IPS DF 6.9 (cell line): Measurements from ENCODE around the gene ATF5.

Experiments
- DNase-seq: peaks from one replicate; pipeline ENCODE4 v3.0.0-alpha.2; 2013; ENCODE audit warnings: low read depth, low spot score
- H3K27ac ChIP-seq: one replicate; pipeline ENCODE4 v1.5.1; 2013; ENCODE audit warnings: low read length, control low read depth
- H3K27me3 ChIP-seq: 2 replicates; pipeline ENCODE4 v1.6.1; 2013; ENCODE audit warnings: mild to moderate bottlenecking, low read length; ENCODE audit not compliant: control insufficient read depth, insufficient read depth
- H3K36me3 ChIP-seq: 2 replicates; pipeline ENCODE4 v1.6.1; 2013; ENCODE audit warnings: low read length; ENCODE audit not compliant: control insufficient read depth, insufficient read depth
- H3K4me1 ChIP-seq: 2 replicates; pipeline ENCODE4 v1.6.1; 2013; ENCODE audit warnings: low read length; ENCODE audit not compliant: control insufficient read depth, insufficient read depth
- H3K4me3 ChIP-seq: 2 replicates; pipeline ENCODE4 v1.5.1; 2013; ENCODE audit warnings: mild to moderate bottlenecking, low read length
- H3K9me3 ChIP-seq: 2 replicates; pipeline ENCODE4 v1.6.1; 2013; ENCODE audit warnings: low read length, inconsistent platforms; ENCODE audit not compliant: control insufficient read depth, insufficient read depth
- WGBS: extraction: QIAGEN DNeasy Blood & Tissue Kit; methylation state at CpG from one replicate; pipeline ENCODE4 v1.1.7; 2013; ENCODE audit warnings: mixed read lengths, missing lambda C conversion rate; ENCODE audit not compliant: insufficient read length, insufficient coverage; 5-methylcytosine and 5-hydroxymethylcytosine counted together

ATF5 gene

GRCh38 chr19:49929121-49929610 is at the start of gene ATF5, which contains the start of gene NUP62:
TSS of gene ATF5 (plus strand) at chr19:49929205. CDS start at chr19:49930851, 1,646 bp downstream.
TSS of gene NUP62 (minus strand) at chr19:49929504. CDS start at chr19:49909807, 19,697 bp downstream.
- DNase-seq, result no peak
- Histone ChIP-seq H3K9me3 (no peaks in the 10 kb centered on the region), H3K4me1 (peaks cover 5% of the 10 kb centered on the region; the same call in 1 of the 2 replicates), H3K27ac (no peak within 1 kb of the TSS), H3K4me3 (peak within 1 kb of the TSS; percentile 52), H3K27me3 (no peaks in the 10 kb centered on the region), H3K36me3 (peaks cover 17% of the 10 kb centered on the region)
- no CpG with 5 or more reads among the region's 48 CpGs for WGBS

- DNase-seq, result no peak
- Histone ChIP-seq H3K27me3 (no peaks in the 10 kb centered on the region), H3K36me3 (peaks cover 38% of the 10 kb centered on the region), H3K9me3 (no peaks in the 10 kb centered on the region), H3K4me1 (peaks cover 5% of the 10 kb centered on the region), H3K27ac (no peak overlapping the region), H3K4me3 (no peak overlapping the region)
- WGBS, result no CpG with 5 or more reads among the region's 12 CpGs
These were observed 49.6 kb upstream of the ATF5 start for GRCh38 chr19:49879243-49879963.

- Histone ChIP-seq H3K4me3 (no peak overlapping the region), H3K36me3 (peaks cover 43% of the 10 kb centered on the region), H3K27ac (no peak overlapping the region), H3K9me3 (no peaks in the 10 kb centered on the region), H3K27me3 (no peaks in the 10 kb centered on the region), H3K4me1 (peaks cover 4% of the 10 kb centered on the region)
- WGBS, result no CpG with 5 or more reads among the region's 10 CpGs
- DNase-seq, result no peak
These were observed 48.7 kb upstream of the ATF5 start for GRCh38 chr19:49880162-49880869.

- WGBS, result no CpG with 5 or more reads among the region's 17 CpGs
- no peaks in the 10 kb centered on the region for H3K9me3 ChIP-seq
- H3K4me1 ChIP-seq, result peaks cover 3% of the 10 kb centered on the region
- DNase-seq, result no peak
- peaks cover 43% of the 10 kb centered on the region for H3K36me3 ChIP-seq
- no peak overlapping the region for H3K27ac ChIP-seq
- no peaks in the 10 kb centered on the region for H3K27me3 ChIP-seq
- H3K4me3 ChIP-seq, result no peak overlapping the region
These were observed 47.8 kb upstream of the ATF5 start for GRCh38 chr19:49881186-49881585.

- Histone ChIP-seq H3K4me1 (peaks cover 3% of the 10 kb centered on the region), H3K27ac (no peak overlapping the region), H3K4me3 (no peak overlapping the region), H3K9me3 (no peaks in the 10 kb centered on the region), H3K27me3 (no peaks in the 10 kb centered on the region), H3K36me3 (peaks cover 43% of the 10 kb centered on the region)
- WGBS, result no CpG with 5 or more reads among the region's 31 CpGs
- no peak for DNase-seq
These were observed 47.2 kb upstream of the ATF5 start for GRCh38 chr19:49881672-49882394.

- Histone ChIP-seq H3K27me3 (no peaks in the 10 kb centered on the region), H3K9me3 (no peaks in the 10 kb centered on the region), H3K27ac (no peak overlapping the region), H3K4me3 (no peak overlapping the region), H3K4me1 (peaks cover 3% of the 10 kb centered on the region), H3K36me3 (peaks cover 46% of the 10 kb centered on the region)
- no peak for DNase-seq
- WGBS, result no CpG with 5 or more reads among the region's 14 CpGs
These were observed 46.4 kb upstream of the ATF5 start for GRCh38 chr19:49882643-49883042.

GRCh38 chr19:49883094-49883493 is 45.9 kb upstream of the ATF5 start:
- Histone ChIP-seq H3K4me1 (peaks cover 3% of the 10 kb centered on the region), H3K27me3 (no peaks in the 10 kb centered on the region), H3K4me3 (no peak overlapping the region), H3K27ac (no peak overlapping the region), H3K36me3 (peaks cover 46% of the 10 kb centered on the region), H3K9me3 (no peaks in the 10 kb centered on the region)
- no peak for DNase-seq
- no CpG with 5 or more reads among the region's 5 CpGs for WGBS

- H3K4me3 ChIP-seq, result no peak overlapping the region
- H3K9me3 ChIP-seq, result no peaks in the 10 kb centered on the region
- peaks cover 46% of the 10 kb centered on the region for H3K36me3 ChIP-seq
- no peak overlapping the region for H3K27ac ChIP-seq
- WGBS, result no CpG with 5 or more reads among the region's 18 CpGs
- no peak for DNase-seq
- H3K27me3 ChIP-seq, result no peaks in the 10 kb centered on the region
- H3K4me1 ChIP-seq, result peaks cover 1% of the 10 kb centered on the region
These were observed 44.9 kb upstream of the ATF5 start for GRCh38 chr19:49884109-49884508.

GRCh38 chr19:49884760-49885159 is 44.2 kb upstream of the ATF5 start:
- no CpG with 5 or more reads among the region's 3 CpGs for WGBS
- DNase-seq, result no peak

GRCh38 chr19:49887037-49887664 is 41.9 kb upstream of the ATF5 start:
- WGBS, result no CpG with 5 or more reads among the region's 23 CpGs
- no peak for DNase-seq
- Histone ChIP-seq H3K4me3 (no peak overlapping the region), H3K36me3 (peaks cover 29% of the 10 kb centered on the region), H3K27me3 (no peaks in the 10 kb centered on the region), H3K4me1 (peaks cover 2% of the 10 kb centered on the region; the same call in 1 of the 2 replicates), H3K27ac (no peak overlapping the region), H3K9me3 (no peaks in the 10 kb centered on the region)

More at GRCh38 chr19:49884760-49885159, 44.2 kb upstream of the ATF5 start:
- Histone ChIP-seq H3K27me3 (no peaks in the 10 kb centered on the region), H3K4me3 (no peak overlapping the region), H3K9me3 (no peaks in the 10 kb centered on the region), H3K4me1 (no peaks in the 10 kb centered on the region; the same call in 1 of the 2 replicates), H3K27ac (no peak overlapping the region), H3K36me3 (peaks cover 46% of the 10 kb centered on the region)
